ENCODE data around the gene HBB.

DNA sequence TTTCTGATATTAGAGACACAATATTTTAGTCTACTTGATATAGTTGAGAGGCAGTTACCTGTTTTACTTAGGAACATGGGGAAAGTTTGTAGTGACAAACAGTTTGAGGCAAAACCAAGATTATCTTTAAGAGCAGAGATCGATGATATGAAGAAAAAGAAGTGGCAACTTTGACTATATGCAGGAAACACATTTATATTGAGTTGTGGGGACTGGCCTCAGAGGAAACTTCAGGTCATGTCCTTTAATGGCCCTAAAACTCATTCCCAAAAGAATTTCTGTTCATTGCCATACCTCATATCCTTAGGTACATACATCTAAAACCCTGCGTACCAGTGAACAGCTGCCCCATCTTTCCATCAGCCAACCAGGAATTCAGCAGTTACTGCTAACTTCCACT is 18.3 kb upstream of the HBB start:
- no peak for TF ChIP-seq POLR2A (IDR thresholded peaks at IDR 0.05)
- TF ChIP-seq, protein P1, sequence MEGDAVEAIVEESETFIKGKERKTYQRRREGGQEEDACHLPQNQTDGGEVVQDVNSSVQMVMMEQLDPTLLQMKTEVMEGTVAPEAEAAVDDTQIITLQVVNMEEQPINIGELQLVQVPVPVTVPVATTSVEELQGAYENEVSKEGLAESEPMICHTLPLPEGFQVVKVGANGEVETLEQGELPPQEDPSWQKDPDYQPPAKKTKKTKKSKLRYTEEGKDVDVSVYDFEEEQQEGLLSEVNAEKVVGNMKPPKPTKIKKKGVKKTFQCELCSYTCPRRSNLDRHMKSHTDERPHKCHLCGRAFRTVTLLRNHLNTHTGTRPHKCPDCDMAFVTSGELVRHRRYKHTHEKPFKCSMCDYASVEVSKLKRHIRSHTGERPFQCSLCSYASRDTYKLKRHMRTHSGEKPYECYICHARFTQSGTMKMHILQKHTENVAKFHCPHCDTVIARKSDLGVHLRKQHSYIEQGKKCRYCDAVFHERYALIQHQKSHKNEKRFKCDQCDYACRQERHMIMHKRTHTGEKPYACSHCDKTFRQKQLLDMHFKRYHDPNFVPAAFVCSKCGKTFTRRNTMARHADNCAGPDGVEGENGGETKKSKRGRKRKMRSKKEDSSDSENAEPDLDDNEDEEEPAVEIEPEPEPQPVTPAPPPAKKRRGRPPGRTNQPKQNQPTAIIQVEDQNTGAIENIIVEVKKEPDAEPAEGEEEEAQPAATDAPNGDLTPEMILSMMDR (IDR thresholded peaks at IDR 0.05) = no peak
